DND-41 (cell line): ENCODE results near the gene LAMB2.

ENCODE experiments used
- ATAC-seq: fragments of 200-7000 bp; cut with Tn5 transposase; 3 replicates; pipeline ENCODE4 v1.9.1; 2021; ENCODE audit warnings: low read depth; ENCODE audit not compliant: insufficient read depth
- DNase-seq: peaks from one replicate; pipeline ENCODE4 v3.0.0-alpha.2; 2020
- H2AFZ ChIP-seq: 2 replicates; pipeline ENCODE4 v1.6.0; 2012; ENCODE audit warnings: low read depth, low read length
- H3K27ac ChIP-seq: 2 replicates; pipeline ENCODE4 v1.5.1; 2012; ENCODE audit warnings: low read length, inconsistent platforms
- H3K27me3 ChIP-seq: fragments of 200-600 bp; sonication (generic); 2 replicates; pipeline ENCODE4 v1.6.0; 2012; ENCODE audit warnings: low read length, mild to moderate bottlenecking, inconsistent platforms; ENCODE audit not compliant: insufficient read depth, poor library complexity
- H3K36me3 ChIP-seq: 2 replicates; pipeline ENCODE4 v1.5.1; 2012; ENCODE audit warnings: low read length, inconsistent platforms; ENCODE audit not compliant: insufficient read depth
- H3K4me1 ChIP-seq: 2 replicates; pipeline ENCODE4 v1.5.1; 2012; ENCODE audit warnings: mild to moderate bottlenecking, low read length; ENCODE audit not compliant: insufficient read depth
- H3K4me2 ChIP-seq: 2 replicates; pipeline ENCODE4 v1.6.0; 2012; ENCODE audit warnings: mild to moderate bottlenecking, moderate library complexity, low read length, inconsistent platforms; ENCODE audit not compliant: insufficient read depth
- H3K4me3 ChIP-seq, 2 experiments: fragments of 200-600 bp in 1 of 2; shearing (Covaris generic) in 1 of 2; 2 replicates each; pipeline ENCODE4 v1.5.1; 2012 to 2016; ENCODE audit warnings: inconsistent platforms in 2 of 2, low read length in 2 of 2, mild to moderate bottlenecking in 2 of 2, low read depth in 1 of 2, moderate library complexity in 1 of 2
- H3K79me2 ChIP-seq: 2 replicates; pipeline ENCODE4 v1.6.0; 2012; ENCODE audit warnings: low read length, inconsistent platforms; ENCODE audit not compliant: insufficient read depth
- H3K9ac ChIP-seq: 2 replicates; pipeline ENCODE4 v1.6.0; 2012; ENCODE audit warnings: low read depth, mild to moderate bottlenecking, inconsistent platforms, low read length, moderate library complexity
- H3K9me3 ChIP-seq: 2 replicates; pipeline ENCODE4 v1.5.1; 2012; ENCODE audit warnings: low read length, moderate library complexity, mild to moderate bottlenecking, inconsistent platforms; ENCODE audit not compliant: insufficient read depth, severe bottlenecking
- H4K20me1 ChIP-seq: 2 replicates; pipeline ENCODE4 v1.6.0; 2012; ENCODE audit warnings: low read length; ENCODE audit not compliant: insufficient read depth
- CTCF ChIP-seq: IDR thresholded peaks from 2 replicates; pipeline ENCODE4 v1.5.1; 2012; ENCODE audit warnings: borderline replicate concordance, low read length, moderate library complexity, mild to moderate bottlenecking; ENCODE audit not compliant: poor library complexity, severe bottlenecking; ENCODE audit errors: extremely low read depth
- EZH2 ChIP-seq: IDR thresholded peaks from 3 replicates; pipeline ENCODE4 v1.6.1; 2012; ENCODE audit warnings: borderline replicate concordance, low read depth, mild to moderate bottlenecking, moderate library complexity, low read length, inconsistent platforms; ENCODE audit not compliant: severe bottlenecking

Gene LAMB2

DNA sequence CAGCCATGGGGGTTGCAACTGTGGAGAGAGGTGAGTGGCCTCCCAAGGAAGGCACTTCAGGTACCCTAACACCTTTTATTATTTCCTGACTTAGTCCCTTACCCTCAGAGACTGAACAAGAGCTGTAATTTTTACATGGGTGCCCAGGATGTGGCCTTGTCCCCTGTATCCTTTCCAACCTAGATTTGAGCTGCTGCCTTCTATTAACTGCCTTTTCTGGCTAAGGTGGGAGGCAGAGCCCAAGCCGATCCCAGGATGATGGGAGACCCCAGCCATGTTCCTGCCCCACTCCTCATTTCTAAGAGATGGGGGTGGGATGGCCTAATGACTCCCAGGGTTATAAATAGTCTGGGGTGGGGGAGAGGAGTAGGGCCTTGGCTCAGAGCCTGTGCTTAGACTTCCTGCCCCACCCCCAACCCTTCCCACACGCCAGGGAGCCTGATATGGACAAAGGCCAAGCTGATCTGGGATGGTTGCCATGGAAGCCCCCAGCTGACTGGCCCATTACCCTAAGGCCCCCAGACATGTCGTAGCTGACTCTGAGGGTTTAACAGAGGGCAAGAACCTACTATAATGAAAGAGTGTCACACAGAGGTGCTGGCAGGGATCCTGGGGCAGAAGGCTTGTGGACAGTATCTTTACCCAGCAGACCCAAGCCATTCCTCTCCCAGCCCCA lies 40.4 kb upstream of the LAMB2 start:
- no peak overlapping the region for H3K9ac ChIP-seq
- H3K9me3 ChIP-seq, result no peaks in the 10 kb centered on the region

DNA sequence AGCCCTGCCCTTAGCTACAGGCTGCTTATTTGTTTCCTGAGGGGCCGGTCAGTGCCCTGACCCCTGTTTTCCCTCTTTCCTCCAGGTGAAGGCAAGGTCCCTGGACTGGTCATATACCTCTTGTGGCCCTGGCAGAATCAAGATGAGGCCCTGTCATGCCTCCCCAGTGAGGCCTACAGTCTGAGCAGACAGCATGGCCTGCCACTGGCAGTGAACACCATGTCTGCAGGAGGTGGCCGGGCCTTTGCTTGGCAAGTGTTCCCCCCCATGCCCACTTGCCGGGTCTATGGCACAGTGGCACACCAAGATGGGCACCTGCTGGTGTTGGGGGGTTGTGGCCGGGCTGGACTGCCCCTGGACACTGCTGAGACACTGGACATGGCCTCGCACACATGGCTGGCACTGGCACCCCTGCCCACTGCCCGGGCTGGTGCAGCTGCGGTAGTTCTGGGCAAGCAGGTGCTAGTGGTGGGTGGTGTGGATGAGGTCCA lies 39.7 kb upstream of the LAMB2 start:
- H2AFZ ChIP-seq, result no peak overlapping the region
- H3K36me3 ChIP-seq, result no peaks in the 10 kb centered on the region
- H3K9ac ChIP-seq, result no peak overlapping the region
- no peak overlapping the region for H3K4me3 ChIP-seq
- no peaks in the 10 kb centered on the region for H3K27me3 ChIP-seq
- H3K27ac ChIP-seq, result no peak overlapping the region
- TF ChIP-seq EZH2 (no peak), CTCF (no peak)
- H3K9me3 ChIP-seq, result no peaks in the 10 kb centered on the region
- H3K79me2 ChIP-seq, result no peaks in the 10 kb centered on the region
- no peak for ATAC-seq
- no peak overlapping the region; the same call in 1 of the 2 replicates for H3K4me2 ChIP-seq
- H3K4me1 ChIP-seq, result peaks cover 18% of the 10 kb centered on the region
- no peaks in the 10 kb centered on the region for H4K20me1 ChIP-seq
- DNase-seq, result no peak

More for the DNA sequence above, 40.4 kb upstream of the LAMB2 start:
- no peaks in the 10 kb centered on the region for H3K27me3 ChIP-seq
- peaks cover 18% of the 10 kb centered on the region for H3K4me1 ChIP-seq
- TF ChIP-seq CTCF (no peak), EZH2 (no peak)
- ATAC-seq (no peak), DNase-seq (no peak)
- no peaks in the 10 kb centered on the region for H3K36me3 ChIP-seq
- no peaks in the 10 kb centered on the region for H4K20me1 ChIP-seq
- no peak overlapping the region for H3K4me2 ChIP-seq
- H3K27ac ChIP-seq, result no peak overlapping the region
- H3K79me2 ChIP-seq, result no peaks in the 10 kb centered on the region
- no peak overlapping the region for H2AFZ ChIP-seq
- no peak overlapping the region for H3K4me3 ChIP-seq

DNA sequence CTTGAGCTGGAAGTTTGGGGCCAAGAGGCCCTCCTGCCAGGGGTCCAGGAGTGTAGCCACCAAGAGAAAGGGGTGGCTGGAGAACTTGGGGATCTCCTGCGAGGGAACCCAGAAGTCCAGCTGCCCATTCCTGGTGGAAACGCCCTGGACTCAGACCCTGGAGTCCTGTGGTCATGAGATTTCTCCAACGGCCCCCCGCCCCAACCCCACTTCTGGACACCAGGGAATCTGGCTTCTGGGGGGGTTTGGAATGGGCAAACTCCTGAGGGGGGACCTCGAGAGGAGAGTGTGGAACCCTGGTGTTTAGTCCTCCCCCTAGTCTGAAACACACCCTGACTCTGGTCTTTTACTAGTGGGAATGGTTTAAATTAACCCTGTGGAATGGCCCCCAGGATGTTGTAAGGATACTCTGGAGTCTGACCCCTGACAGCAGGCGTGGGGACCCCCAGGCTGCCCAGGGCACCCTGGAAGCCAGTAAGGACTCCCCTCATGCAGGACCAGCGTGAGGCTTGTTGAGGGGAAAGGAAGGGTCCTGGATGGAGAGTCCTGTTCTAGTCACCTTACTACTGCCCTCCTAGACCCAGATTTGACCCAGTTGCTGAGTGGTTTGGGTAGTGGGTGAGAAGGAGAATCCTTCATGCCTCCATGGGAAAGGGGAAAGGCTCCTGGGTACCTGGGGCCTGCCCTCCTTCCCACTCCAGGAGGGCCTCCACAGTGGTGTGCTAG lies 39.1 kb upstream of the LAMB2 start:
- Histone ChIP-seq H4K20me1 (no peaks in the 10 kb centered on the region), H3K79me2 (no peaks in the 10 kb centered on the region), H3K36me3 (no peaks in the 10 kb centered on the region; the same call in 1 of the 2 replicates), H3K9me3 (peaks cover 1% of the 10 kb centered on the region), H3K9ac (peak overlapping the region; percentile 52; the same call in 1 of the 2 replicates), H2AFZ (peak overlapping the region; percentile 76), H3K4me1 (peaks cover 20% of the 10 kb centered on the region), H3K27me3 (no peaks in the 10 kb centered on the region), H3K4me2 (peak overlapping the region; percentile 92), H3K27ac (no peak overlapping the region), H3K4me3 (peak overlapping the region; percentile 8 to 63; a peak in 3 of 4 replicates)
- no peak for TF ChIP-seq EZH2
- TF ChIP-seq CTCF, result no peak
- ATAC-seq, result no peak
- no peak for DNase-seq
